Measurements from ENCODE around the gene PPP1R3G.

The PPP1R3G gene

GRCh38 chr6:5081955-5082354 lies 3.2 kb upstream of the PPP1R3G start:
- TF ChIP-seq TAF1 (IDR thresholded peaks at IDR 0.05; ENCODE audit: borderline replicate concordance, insufficient read depth, low read length) (no peak), SIN3A (IDR thresholded peaks at IDR 0.05; ENCODE audit: borderline replicate concordance, insufficient read depth, low read length) (no peak), FOXP2 (optimal IDR thresholded peaks at IDR 0.05; ENCODE audit: borderline replicate concordance, extremely low read depth, extremely low read length, insufficient read depth) (no peak), REST (IDR thresholded peaks at IDR 0.05; ENCODE audit: insufficient read depth in 1 of 2, low read depth in 2 of 2, low read length in 2 of 2) (no peak), POLR2AphosphoS5 (IDR thresholded peaks at IDR 0.05; ENCODE audit: low read depth, low read length) (no peak)

- TF ChIP-seq POLR2AphosphoS5 (IDR thresholded peaks at IDR 0.05; ENCODE audit: low read depth, low read length) (no peak), TAF1 (IDR thresholded peaks at IDR 0.05; ENCODE audit: borderline replicate concordance, insufficient read depth, low read length) (no peak), REST (IDR thresholded peaks at IDR 0.05; ENCODE audit: insufficient read depth in 1 of 2, low read depth in 2 of 2, low read length in 2 of 2) (no peak), FOXP2 (optimal IDR thresholded peaks at IDR 0.05; ENCODE audit: borderline replicate concordance, extremely low read depth, extremely low read length, insufficient read depth) (no peak), SIN3A (IDR thresholded peaks at IDR 0.05; ENCODE audit: borderline replicate concordance, insufficient read depth, low read length) (no peak)
Measured at GRCh38 chr6:5082487-5083306, 2.4 kb upstream of the PPP1R3G start.

- TF ChIP-seq POLR2AphosphoS5 (IDR thresholded peaks at IDR 0.05; ENCODE audit: low read depth, low read length) (no peak), FOXP2 (optimal IDR thresholded peaks at IDR 0.05; ENCODE audit: borderline replicate concordance, extremely low read depth, extremely low read length, insufficient read depth) (no peak), SIN3A (IDR thresholded peaks at IDR 0.05; ENCODE audit: borderline replicate concordance, insufficient read depth, low read length) (no peak), REST (IDR thresholded peaks at IDR 0.05; ENCODE audit: insufficient read depth in 1 of 2, low read depth in 2 of 2, low read length in 2 of 2) (no peak), TAF1 (IDR thresholded peaks at IDR 0.05; ENCODE audit: borderline replicate concordance, insufficient read depth, low read length) (no peak)
Measured at GRCh38 chr6:5083307-5083583, 1.9 kb upstream of the PPP1R3G start.

- TF ChIP-seq TAF1 (IDR thresholded peaks at IDR 0.05; ENCODE audit: borderline replicate concordance, insufficient read depth, low read length), result no peak
- TF ChIP-seq REST (IDR thresholded peaks at IDR 0.05; ENCODE audit: insufficient read depth in 1 of 2, low read depth in 2 of 2, low read length in 2 of 2), result no peak
Measured at GRCh38 chr6:5083813-5084359, 1.3 kb upstream of the PPP1R3G start.

Measured in PFSK-1 (cell line).